ENCODE data around the gene LGR5. TPM values are rescaled to one million over a fixed set of nuclear protein-coding genes. Genes with fewer than 3 reads are reported as not detected.

The LGR5 gene, protein sequence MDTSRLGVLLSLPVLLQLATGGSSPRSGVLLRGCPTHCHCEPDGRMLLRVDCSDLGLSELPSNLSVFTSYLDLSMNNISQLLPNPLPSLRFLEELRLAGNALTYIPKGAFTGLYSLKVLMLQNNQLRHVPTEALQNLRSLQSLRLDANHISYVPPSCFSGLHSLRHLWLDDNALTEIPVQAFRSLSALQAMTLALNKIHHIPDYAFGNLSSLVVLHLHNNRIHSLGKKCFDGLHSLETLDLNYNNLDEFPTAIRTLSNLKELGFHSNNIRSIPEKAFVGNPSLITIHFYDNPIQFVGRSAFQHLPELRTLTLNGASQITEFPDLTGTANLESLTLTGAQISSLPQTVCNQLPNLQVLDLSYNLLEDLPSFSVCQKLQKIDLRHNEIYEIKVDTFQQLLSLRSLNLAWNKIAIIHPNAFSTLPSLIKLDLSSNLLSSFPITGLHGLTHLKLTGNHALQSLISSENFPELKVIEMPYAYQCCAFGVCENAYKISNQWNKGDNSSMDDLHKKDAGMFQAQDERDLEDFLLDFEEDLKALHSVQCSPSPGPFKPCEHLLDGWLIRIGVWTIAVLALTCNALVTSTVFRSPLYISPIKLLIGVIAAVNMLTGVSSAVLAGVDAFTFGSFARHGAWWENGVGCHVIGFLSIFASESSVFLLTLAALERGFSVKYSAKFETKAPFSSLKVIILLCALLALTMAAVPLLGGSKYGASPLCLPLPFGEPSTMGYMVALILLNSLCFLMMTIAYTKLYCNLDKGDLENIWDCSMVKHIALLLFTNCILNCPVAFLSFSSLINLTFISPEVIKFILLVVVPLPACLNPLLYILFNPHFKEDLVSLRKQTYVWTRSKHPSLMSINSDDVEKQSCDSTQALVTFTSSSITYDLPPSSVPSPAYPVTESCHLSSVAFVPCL
- total RNA-seq: under 0.01 and 0.16 TPM in 2 replicates

DNA sequence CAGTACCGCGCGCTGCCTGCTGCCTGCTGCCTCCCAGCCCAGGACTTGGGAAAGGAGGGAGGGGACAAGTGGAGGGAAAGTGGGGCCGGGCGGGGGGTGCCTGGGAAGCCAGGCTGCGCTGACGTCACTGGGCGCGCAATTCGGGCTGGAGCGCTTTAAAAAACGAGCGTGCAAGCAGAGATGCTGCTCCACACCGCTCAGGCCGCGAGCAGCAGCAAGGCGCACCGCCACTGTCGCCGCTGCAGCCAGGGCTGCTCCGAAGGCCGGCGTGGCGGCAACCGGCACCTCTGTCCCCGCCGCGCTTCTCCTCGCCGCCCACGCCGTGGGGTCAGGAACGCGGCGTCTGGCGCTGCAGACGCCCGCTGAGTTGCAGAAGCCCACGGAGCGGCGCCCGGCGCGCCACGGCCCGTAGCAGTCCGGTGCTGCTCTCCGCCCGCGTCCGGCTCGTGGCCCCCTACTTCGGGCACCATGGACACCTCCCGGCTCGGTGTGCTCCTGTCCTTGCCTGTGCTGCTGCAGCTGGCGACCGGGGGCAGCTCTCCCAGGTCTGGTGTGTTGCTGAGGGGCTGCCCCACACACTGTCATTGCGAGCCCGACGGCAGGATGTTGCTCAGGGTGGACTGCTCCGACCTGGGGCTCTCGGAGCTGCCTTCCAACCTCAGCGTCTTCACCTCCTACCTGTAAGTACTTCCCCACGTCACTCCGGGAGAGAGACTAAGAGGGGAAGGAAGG lies at the start of gene LGR5:
Gene LGR5 (plus strand): TSS at position 186 of the 732 bp plus-strand sequence. CDS start 283 bp downstream, at position 469.

Other genes starting within 250 kb of the LGR5 start
- gene ZFC3H1, start 224.1 kb downstream of the LGR5 start, total RNA-seq: 11.7 and 15.4 TPM in 2 replicates
- gene THAP2, start 224.5 kb downstream of the LGR5 start, total RNA-seq: 1.4 and 3.4 TPM in 2 replicates
- 16.8 and 19.3 TPM in 2 replicates for gene TMEM19, start 246.3 kb downstream of the LGR5 start, total RNA-seq